Lower leg skin (tissue), 3 donors: Measurements from ENCODE around the gene TPRA1.

Experiments
- POLR2A ChIP-seq, 2 donors: fragments of 450-650 bp; IDR thresholded peaks; one replicate each; pipeline ENCODE4 v1.6.1; 2016 to 2017; ENCODE audit warnings: antibody characterized with exemption in 2 of 2, mild to moderate bottlenecking in 1 of 2, moderate library complexity in 1 of 2
- TF ChIP-seq, protein P1 (sequence below), 3 donors: fragments of 450-650 bp; IDR thresholded peaks; one replicate each; pipeline ENCODE4 v1.5.1; 2016; ENCODE audit warnings: antibody characterized with exemption in 3 of 3, mild to moderate bottlenecking in 3 of 3, moderate library complexity in 2 of 3

DNA sequence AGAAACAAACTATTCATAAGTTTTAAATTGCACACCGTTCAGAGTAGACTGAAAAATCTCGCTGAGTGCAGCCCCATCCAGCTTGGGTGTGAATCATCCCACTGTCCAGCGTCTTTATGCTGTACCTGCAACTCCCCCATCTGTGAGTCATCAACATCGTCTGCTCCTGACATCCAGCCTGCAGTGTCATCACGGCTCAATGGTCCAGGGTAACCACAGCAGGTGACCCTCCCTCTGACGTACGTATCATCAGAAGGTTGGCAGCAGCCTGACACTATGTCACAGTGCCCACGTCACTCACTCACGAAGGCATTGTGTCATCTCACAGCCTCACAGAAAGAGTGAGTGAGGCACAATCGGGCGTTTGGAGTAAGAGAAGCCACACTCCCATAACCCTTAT is 65.2 kb downstream of the TPRA1 start:
- TF ChIP-seq, protein P1, sequence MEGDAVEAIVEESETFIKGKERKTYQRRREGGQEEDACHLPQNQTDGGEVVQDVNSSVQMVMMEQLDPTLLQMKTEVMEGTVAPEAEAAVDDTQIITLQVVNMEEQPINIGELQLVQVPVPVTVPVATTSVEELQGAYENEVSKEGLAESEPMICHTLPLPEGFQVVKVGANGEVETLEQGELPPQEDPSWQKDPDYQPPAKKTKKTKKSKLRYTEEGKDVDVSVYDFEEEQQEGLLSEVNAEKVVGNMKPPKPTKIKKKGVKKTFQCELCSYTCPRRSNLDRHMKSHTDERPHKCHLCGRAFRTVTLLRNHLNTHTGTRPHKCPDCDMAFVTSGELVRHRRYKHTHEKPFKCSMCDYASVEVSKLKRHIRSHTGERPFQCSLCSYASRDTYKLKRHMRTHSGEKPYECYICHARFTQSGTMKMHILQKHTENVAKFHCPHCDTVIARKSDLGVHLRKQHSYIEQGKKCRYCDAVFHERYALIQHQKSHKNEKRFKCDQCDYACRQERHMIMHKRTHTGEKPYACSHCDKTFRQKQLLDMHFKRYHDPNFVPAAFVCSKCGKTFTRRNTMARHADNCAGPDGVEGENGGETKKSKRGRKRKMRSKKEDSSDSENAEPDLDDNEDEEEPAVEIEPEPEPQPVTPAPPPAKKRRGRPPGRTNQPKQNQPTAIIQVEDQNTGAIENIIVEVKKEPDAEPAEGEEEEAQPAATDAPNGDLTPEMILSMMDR (IDR thresholded peaks at IDR 0.05): no peak
- no peak for TF ChIP-seq POLR2A (IDR thresholded peaks at IDR 0.05)
